GM18505 (cell line): Measurements from ENCODE around the gene CTNNB1.

Source experiments
- ATAC-seq: cut with Tn5 transposase; IDR thresholded peaks from one replicate; pipeline ENCODE4 v1.9.1; 2021; ENCODE audit not compliant: unreplicated experiment
- POLR2A ChIP-seq: IDR thresholded peaks from 4 replicates; pipeline ENCODE4 v1.6.1; 2011; ENCODE audit warnings: borderline replicate concordance; ENCODE audit not compliant: insufficient read depth, insufficient read length; ENCODE audit errors: extremely low read depth

Gene CTNNB1

GRCh38 chr3:41213588-41213987 lies 14.3 kb downstream of the CTNNB1 start:
- TF ChIP-seq POLR2A: no peak
- ATAC-seq: no peak

GRCh38 chr3:41216422-41216821 lies 17.1 kb downstream of the CTNNB1 start:
- TF ChIP-seq POLR2A: no peak
- ATAC-seq: no peak

DNA sequence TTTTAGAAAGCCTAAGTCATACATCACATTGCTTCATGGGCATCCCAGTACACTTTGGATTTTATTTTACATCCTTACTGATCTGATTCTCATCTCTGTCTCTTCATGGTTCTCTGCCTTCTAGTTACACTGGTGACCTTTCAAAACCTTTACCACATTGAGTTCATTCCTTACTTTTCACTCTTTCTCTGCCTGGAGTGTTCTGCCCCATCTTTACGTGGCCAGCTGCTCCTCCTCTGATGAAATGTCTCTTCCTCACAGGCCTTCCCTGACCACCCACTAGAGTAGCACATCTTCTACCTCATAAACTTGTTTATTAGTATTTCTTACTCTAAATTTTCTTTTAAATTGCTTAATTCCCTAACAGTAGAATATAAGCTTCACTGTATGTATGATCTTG lies 17.7 kb downstream of the CTNNB1 start:
- TF ChIP-seq POLR2A: no peak
- ATAC-seq: no peak

- TF ChIP-seq POLR2A: no peak
- ATAC-seq: no peak
Measured at GRCh38 chr3:41219424-41219823, 20.1 kb downstream of the CTNNB1 start.

DNA sequence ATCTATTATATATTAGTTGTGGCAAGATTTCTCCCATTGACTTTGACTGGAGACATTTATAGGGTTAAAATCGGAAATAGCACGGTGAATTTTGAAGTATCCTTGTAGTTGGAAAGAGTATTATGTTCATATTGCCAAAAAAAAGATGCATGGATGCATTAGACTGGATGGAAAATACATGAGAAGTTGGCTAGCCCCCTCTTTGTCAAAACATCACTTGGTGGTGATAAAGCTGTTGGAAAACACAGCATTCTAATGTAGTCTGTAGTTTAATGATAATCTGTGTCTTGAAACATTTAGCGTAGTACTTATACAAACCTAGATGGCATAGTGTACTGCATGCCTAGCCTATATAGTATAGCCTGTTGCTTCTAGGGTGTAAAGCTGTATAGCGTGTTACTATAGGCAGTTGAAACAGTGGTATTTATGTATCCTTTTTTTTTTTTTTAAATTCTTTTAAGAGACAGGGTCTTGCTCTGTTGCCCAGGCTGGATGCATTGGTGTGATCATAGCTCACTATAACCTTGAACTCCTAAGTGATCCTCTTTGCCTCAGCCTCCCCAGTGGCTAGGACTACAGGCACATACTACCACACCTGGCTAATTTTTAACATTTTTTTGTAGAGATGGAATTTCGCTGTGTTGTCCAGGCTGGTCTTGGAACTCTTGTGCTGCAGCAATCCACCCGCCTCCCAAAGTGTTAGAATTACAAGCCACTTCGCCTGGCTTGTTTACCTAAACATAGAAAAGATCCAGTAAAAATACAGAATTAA lies 21.8 kb downstream of the CTNNB1 start:
- no peak for TF ChIP-seq POLR2A
- ATAC-seq: no peak

GRCh38 chr3:41222012-41222411 lies 22.7 kb downstream of the CTNNB1 start:
- no peak for TF ChIP-seq POLR2A
- no peak for ATAC-seq

DNA sequence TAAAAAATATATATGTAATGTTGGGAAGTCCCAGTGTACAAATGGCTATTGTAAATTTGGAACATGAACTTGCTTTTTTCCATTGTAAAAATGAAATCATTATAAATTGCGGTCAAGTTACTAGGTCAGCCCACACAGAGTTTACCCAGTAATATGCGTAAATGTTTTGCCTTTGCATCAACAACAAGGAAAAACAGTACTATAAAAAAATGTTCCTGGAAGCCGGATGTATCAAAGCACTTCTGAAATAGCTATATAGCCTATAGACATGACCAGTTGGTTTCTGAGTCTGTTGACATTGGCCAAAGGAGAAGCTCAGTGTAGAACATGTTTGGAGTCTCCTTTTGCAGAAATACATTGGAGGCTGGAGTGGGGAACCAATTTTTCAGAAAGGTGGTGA lies 23.2 kb downstream of the CTNNB1 start:
- no peak for ATAC-seq
- no peak for TF ChIP-seq POLR2A

DNA sequence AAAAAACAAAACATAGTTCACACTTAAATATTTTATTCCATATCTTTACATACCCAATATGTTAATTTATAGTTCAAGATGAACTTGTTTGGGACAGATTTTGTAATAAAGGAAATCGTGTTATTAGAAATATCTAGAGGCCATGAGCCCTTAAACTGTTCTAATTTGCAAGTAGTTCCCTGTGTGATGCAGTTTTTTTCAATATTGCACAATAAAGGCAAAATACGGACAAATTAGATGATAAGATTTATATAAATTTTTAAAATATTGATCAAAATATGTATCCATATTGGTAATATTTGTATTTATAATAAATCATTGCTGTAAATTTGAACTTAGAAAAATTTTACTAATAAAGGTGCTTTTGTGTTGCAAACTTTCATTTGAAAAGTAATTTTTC lies 23.8 kb downstream of the CTNNB1 start:
- no peak for TF ChIP-seq POLR2A
- no peak for ATAC-seq

DNA sequence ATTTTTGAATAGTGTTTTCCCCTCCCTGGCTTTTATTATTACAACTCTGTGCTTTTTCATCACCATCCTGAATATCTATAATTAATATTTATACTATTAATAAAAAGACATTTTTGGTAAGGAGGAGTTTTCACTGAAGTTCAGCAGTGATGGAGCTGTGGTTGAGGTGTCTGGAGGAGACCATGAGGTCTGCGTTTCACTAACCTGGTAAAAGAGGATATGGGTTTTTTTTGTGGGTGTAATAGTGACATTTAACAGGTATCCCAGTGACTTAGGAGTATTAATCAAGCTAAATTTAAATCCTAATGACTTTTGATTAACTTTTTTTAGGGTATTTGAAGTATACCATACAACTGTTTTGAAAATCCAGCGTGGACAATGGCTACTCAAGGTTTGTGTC lies 24.4 kb downstream of the CTNNB1 start:
- TF ChIP-seq POLR2A: no peak
- no peak for ATAC-seq

GRCh38 chr3:41224120-41224806 lies 25.0 kb downstream of the CTNNB1 start:
- no peak for ATAC-seq
- TF ChIP-seq POLR2A: no peak

GRCh38 chr3:41234823-41235721 lies 35.8 kb downstream of the CTNNB1 start:
- no peak for ATAC-seq
- TF ChIP-seq POLR2A: no peak

DNA sequence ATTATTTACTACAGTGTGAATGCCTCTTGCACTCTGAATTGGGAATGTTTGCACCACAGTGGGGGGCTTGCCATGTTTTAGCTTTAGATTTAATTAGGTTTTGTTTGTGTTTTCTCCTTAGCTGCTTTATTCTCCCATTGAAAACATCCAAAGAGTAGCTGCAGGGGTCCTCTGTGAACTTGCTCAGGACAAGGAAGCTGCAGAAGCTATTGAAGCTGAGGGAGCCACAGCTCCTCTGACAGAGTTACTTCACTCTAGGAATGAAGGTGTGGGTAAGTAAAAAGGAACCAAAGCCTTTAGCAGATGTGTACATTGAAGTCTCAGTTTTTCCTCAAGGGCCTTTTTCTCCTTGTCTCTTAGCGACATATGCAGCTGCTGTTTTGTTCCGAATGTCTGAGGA lies 36.9 kb downstream of the CTNNB1 start:
- no peak for TF ChIP-seq POLR2A
- ATAC-seq: no peak

DNA sequence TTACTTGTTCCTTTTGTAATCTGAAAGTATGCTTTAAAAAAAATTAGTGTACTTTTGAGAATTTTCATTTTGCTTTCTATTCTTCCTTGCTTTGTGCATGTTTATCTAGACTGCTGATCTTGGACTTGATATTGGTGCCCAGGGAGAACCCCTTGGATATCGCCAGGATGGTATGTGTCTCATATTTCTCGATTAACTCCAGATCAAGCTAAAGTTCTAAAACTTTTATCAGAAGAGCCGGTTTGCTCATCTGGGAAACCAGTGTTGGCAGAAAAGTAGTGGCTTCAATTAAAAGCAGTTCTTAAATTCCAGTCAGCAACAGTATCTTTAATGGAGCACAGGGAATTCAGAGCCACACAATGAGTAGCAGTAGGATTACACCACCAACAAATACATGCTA lies 38.6 kb downstream of the CTNNB1 start:
- ATAC-seq: no peak
- no peak for TF ChIP-seq POLR2A

- no peak for ATAC-seq
Measured at GRCh38 chr3:41239587-41239986, 40.3 kb downstream of the CTNNB1 start.

GRCh38 chr3:41241161-41241560 lies 41.9 kb downstream of the CTNNB1 start:
- TF ChIP-seq POLR2A: no peak
- ATAC-seq: no peak

More at GRCh38 chr3:41239587-41239986, 40.3 kb downstream of the CTNNB1 start:
- no peak for TF ChIP-seq POLR2A
